Heart left ventricle (tissue), 16 donors: Measurements from ENCODE around the gene RIN3. TPM values are rescaled to one million over a fixed set of nuclear protein-coding genes. Genes with fewer than 3 reads are reported as not detected.

Source experiments
- ATAC-seq, 4 donors: fragments of 200-7000 bp; cut with Tn5 transposase; one replicate each; pipeline ENCODE4 v1.9.1; 2020 to 2022; ENCODE audit warnings: moderate library complexity in 4 of 4, mild to moderate bottlenecking in 3 of 4, moderate number of reproducible peaks in 1 of 4
- DNase-seq, 5 donors: peaks; one replicate each; pipeline ENCODE4 v3.0.0-alpha.2; 2020
- H3K27ac ChIP-seq, 12 donors: fragments of 200-600 bp; sonication (generic) in 4 of 12; one replicate each; pipeline versions ENCODE4 v1.5.0 to v1.8.0; 2016 to 2022; ENCODE audit warnings: mild to moderate bottlenecking in 2 of 12
- H3K27me3 ChIP-seq, 9 donors: fragments of 200-600 bp; sonication (generic) in 2 of 9; one replicate each; pipeline versions ENCODE4 v1.5.1 to v1.8.0; 2016 to 2022; ENCODE audit warnings: mild to moderate bottlenecking in 3 of 9
- H3K36me3 ChIP-seq, 9 donors: fragments of 200-600 bp; sonication (generic) in 2 of 9; one replicate each; pipeline versions ENCODE4 v1.5.0 to v1.8.0; 2018 to 2022; ENCODE audit warnings: mild to moderate bottlenecking in 2 of 9
- H3K4me1 ChIP-seq, 12 donors: fragments of 200-600 bp; sonication (generic) in 4 of 12; one replicate each; pipeline versions ENCODE4 v1.5.0 to v1.8.0; 2016 to 2022; ENCODE audit warnings: mild to moderate bottlenecking in 3 of 12
- H3K4me3 ChIP-seq, 12 donors: fragments of 200-600 bp; sonication (generic) in 4 of 12; one replicate each; pipeline versions ENCODE4 v1.5.0 to v1.8.0; 2017 to 2022; ENCODE audit warnings: mild to moderate bottlenecking in 9 of 12, moderate library complexity in 4 of 12
- H3K9me3 ChIP-seq, 12 donors: fragments of 200-600 bp; sonication (generic) in 4 of 12; one replicate each; pipeline versions ENCODE4 v1.5.0 to v1.8.0; 2016 to 2022; ENCODE audit warnings: mild to moderate bottlenecking in 1 of 12
- CTCF ChIP-seq, 12 donors: fragments of 200-600 bp; sonication (generic) in 4 of 12; IDR thresholded peaks; one replicate each; pipeline versions ENCODE4 v1.5.0 to v1.8.0; 2018 to 2022; ENCODE audit warnings: antibody characterized with exemption in 12 of 12, mild to moderate bottlenecking in 5 of 12
- POLR2A ChIP-seq, 2 donors: fragments of 450-650 bp; IDR thresholded peaks; one replicate each; pipeline ENCODE4 v1.6.1; 2017; ENCODE audit warnings: antibody characterized with exemption in 2 of 2, mild to moderate bottlenecking in 2 of 2, moderate library complexity in 2 of 2
- WGBS, 4 donors: extraction: QIAGEN DNeasy Blood & Tissue Kit in 2 of 4; methylation state at CpG; one replicate each; pipeline versions ENCODE4 v1.1.5 to v1.1.7; 2013 to 2018; 5-methylcytosine and 5-hydroxymethylcytosine counted together
- intact Hi-C, 10 donors: fragments of 100-400 bp; cut with DNase I; formaldehyde crosslinking; loops; one replicate each; pipeline versions ENCODE4 v1.11.1 to v1.14.2; 2022
- polyA plus RNA-seq, 2 donors: library from polyadenylated mRNA; stranded (reverse); fragments of 200-250 nt; gene quantifications; one replicate each; pipeline ENCODE4 v1.2.3, GENCODE V29; 2013
- total RNA-seq, 9 donors: library from RNA; depleted of rRNA in 2 of 9; stranded (reverse); fragments of >200 nt in 2 of 9; fragmentation: NEBNext Ultra II Directional in 3 of 9; extraction: Animal tissue kit (Norgen Biotek cat#: 25700) in 3 of 9; gene quantifications; one replicate each; pipeline versions ENCODE4 v1.1.0 to v1.2.4, GENCODE V29; 2016 to 2023
- donor health status: ischemic (EF 13 %, LVEDD 7.1; RV severe dilation, severe dysfunction).
- donor health status: healthy with polysubstance abuse.
- donor health status: DM: no; HTN: yes; CAD: no.
- donor health status: DM: no; HTN: no; CAD: no.
- donor health status: ischemic (EF 25% LVEDD 6.9; RV normal size, moderate dysfunction).
- donor health status: ischemic (EF 25% LVEDD 5.7; RV mildly dilated, moderate dysfunction).
- donor health status: healthy.
- donor health status: DM: yes; HTN: yes; CAD: no.
- donor health status: ischemic (EF 35%, LVEDD 5.7; RV mildly dilated, moderate dysfunction).
- donor health status: nonischemic (EF 11% LVEDD 7.7; RV severe dilation, severe dysfunction).
- donor health status: DM: yes; HTN: yes; CAD: no.
- donor health status: PGD.
- donor health status: ischemic (EF 29% LVEDD 5.4; RV normal size, mild dysfunction).
- donor health status: nonischemic (EF 23%, LVEDD 6.1; RV moderate dilation, normal function).

RIN3 gene
- total and polyA plus RNA-seq, 11 donors = 8.6 to 37.0 (median 12.7) TPM

GRCh38 chr14:92585981-92586937 is 72.7 kb downstream of the RIN3 start:
- TF ChIP-seq POLR2A (IDR thresholded peaks at IDR 0.05) = no peak
- TF ChIP-seq CTCF (IDR thresholded peaks at IDR 0.05) = no peak
- H3K4me1 ChIP-seq = peaks cover 0 to 82% (median 22%) of the 10 kb centered on the region in 12 donors
- intact Hi-C loops = loop anchor here in 1 of 10 donors (5.0 kb wide), 1 partner anchor 101 kb away; no protein-coding TSS in a partner anchor
- ATAC-seq = peak in 3 of 4 donors; percentile 68 to 83 (median 75)
- peak overlapping the region in 1 of 12 donors; percentile 2 for H3K4me3 ChIP-seq
- peaks cover 0 to 6% (median 0%) of the 10 kb centered on the region in 12 donors for H3K9me3 ChIP-seq
- no peaks in the 10 kb centered on the region for H3K27me3 ChIP-seq
- H3K36me3 ChIP-seq = peaks cover 0 to 12% (median under 1%) of the 10 kb centered on the region in 9 donors
- 48 to 52% (median 52%) methylated on average over 9 of the region's 9 CpGs for WGBS, 4 donors
- DNase-seq = peak in 1 of 5 donors; percentile 32
- H3K27ac ChIP-seq = peak overlapping the region in 8 of 12 donors; percentile 4 to 80 (median 64)

GRCh38 chr14:92586963-92587699 is 73.5 kb downstream of the RIN3 start:
- intact Hi-C loops = loop anchor here in 1 of 10 donors (5.0 kb wide), 1 partner anchor 100 kb away; no protein-coding TSS in a partner anchor
- H3K27me3 ChIP-seq = no peaks in the 10 kb centered on the region
- peaks cover 0 to 13% (median 0%) of the 10 kb centered on the region in 12 donors for H3K9me3 ChIP-seq
- TF ChIP-seq POLR2A (IDR thresholded peaks at IDR 0.05) (no peak), CTCF (IDR thresholded peaks at IDR 0.05) (no peak)
- 85 to 91% (median 89%) methylated on average over 7 of the region's 7 CpGs for WGBS, 4 donors
- no peak overlapping the region for H3K4me3 ChIP-seq
- peaks cover 0 to 12% (median 0%) of the 10 kb centered on the region in 9 donors for H3K36me3 ChIP-seq
- ATAC-seq (no peak), DNase-seq (no peak)
- H3K4me1 ChIP-seq = peaks cover 0 to 84% (median 22%) of the 10 kb centered on the region in 12 donors
- peak overlapping the region in 7 of 12 donors; percentile 10 to 80 (median 67) for H3K27ac ChIP-seq

GRCh38 chr14:92587700-92588085 is 74.1 kb downstream of the RIN3 start:
- intact Hi-C loops = loop anchor here in 1 of 10 donors (5.0 kb wide), 1 partner anchor 100 kb away; no protein-coding TSS in a partner anchor
- no peak for TF ChIP-seq CTCF (IDR thresholded peaks at IDR 0.05)
- no peak for TF ChIP-seq POLR2A (IDR thresholded peaks at IDR 0.05)
- no peak overlapping the region for H3K4me3 ChIP-seq
- H3K9me3 ChIP-seq = peaks cover 0 to 13% (median 0%) of the 10 kb centered on the region in 12 donors
- WGBS, 4 donors = 86 to 100% (median 92%) methylated on average over 2 of the region's 2 CpGs
- H3K27ac ChIP-seq = peak overlapping the region in 5 of 12 donors; percentile 38 to 80 (median 67)
- H3K4me1 ChIP-seq = peaks cover 0 to 84% (median 22%) of the 10 kb centered on the region in 12 donors
- peaks cover 0 to 11% (median 0%) of the 10 kb centered on the region in 9 donors for H3K36me3 ChIP-seq
- ATAC-seq (no peak), DNase-seq (no peak)
- no peaks in the 10 kb centered on the region for H3K27me3 ChIP-seq
